ENCODE data around the gene CHD1. TPM values are rescaled to one million over a fixed set of nuclear protein-coding genes. Genes with fewer than 3 reads are reported as not detected.
A peak's percentile ranks its signal among the peaks of the same experiment; 100 is the strongest.

CHD1 gene
- total and polyA plus RNA-seq, 2 of the 13 experiments (the other 11 are each of a cell fraction or from before 2014, with no cell fraction given): 22.8 to 55.9 TPM

GRCh38 chr5:98942847-98943246 lies 14.0 kb upstream of the CHD1 start:
- no TSS peak for BruUV-seq (replicated peaks)
- peak; percentile 49; the same call in 2 of the 3 replicates for ATAC-seq

GRCh38 chr5:98941131-98941883 lies 12.5 kb upstream of the CHD1 start:
- no TSS peak for BruUV-seq (replicated peaks)
- ATAC-seq: no peak
- CTCF ChIA-PET (ENCODE audit: low intra/inter-chr PET ratio, low total read pairs): no interaction called here

More at GRCh38 chr5:98942847-98943246, 14.0 kb upstream of the CHD1 start:
- TF ChIP-seq CEBPG (CRISPR knock-in tag; IDR thresholded peaks at IDR 0.05) (peak; percentile 55), CEBPB (IDR thresholded peaks at IDR 0.05; ENCODE audit: borderline replicate concordance, low read depth, low read length) (peak; percentile 75; the same call in 1 of the 2 replicates)
- TF ChIP-seq, protein P1, sequence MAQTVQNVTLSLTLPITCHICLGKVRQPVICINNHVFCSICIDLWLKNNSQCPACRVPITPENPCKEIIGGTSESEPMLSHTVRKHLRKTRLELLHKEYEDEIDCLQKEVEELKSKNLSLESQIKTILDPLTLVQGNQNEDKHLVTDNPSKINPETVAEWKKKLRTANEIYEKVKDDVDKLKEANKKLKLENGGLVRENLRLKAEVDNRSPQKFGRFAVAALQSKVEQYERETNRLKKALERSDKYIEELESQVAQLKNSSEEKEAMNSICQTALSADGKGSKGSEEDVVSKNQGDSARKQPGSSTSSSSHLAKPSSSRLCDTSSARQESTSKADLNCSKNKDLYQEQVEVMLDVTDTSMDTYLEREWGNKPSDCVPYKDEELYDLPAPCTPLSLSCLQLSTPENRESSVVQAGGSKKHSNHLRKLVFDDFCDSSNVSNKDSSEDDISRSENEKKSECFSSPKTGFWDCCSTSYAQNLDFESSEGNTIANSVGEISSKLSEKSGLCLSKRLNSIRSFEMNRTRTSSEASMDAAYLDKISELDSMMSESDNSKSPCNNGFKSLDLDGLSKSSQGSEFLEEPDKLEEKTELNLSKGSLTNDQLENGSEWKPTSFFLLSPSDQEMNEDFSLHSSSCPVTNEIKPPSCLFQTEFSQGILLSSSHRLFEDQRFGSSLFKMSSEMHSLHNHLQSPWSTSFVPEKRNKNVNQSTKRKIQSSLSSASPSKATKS (CRISPR knock-in tag; IDR thresholded peaks at IDR 0.05): no peak
- CTCF ChIA-PET (ENCODE audit: low intra/inter-chr PET ratio, low total read pairs): no interaction called here
- WGBS (ENCODE audit: low lambda C conversion rate): 65% methylated on average over 3 of the region's 3 CpGs
- Histone ChIP-seq H3K27me3 (ENCODE audit: control insufficient read depth in 1 of 2, insufficient read depth in 2 of 2, low read length in 2 of 2) (no peaks in the 10 kb centered on the region), H3K4me1 (ENCODE audit: insufficient read depth, low read length) (peaks cover 23% of the 10 kb centered on the region), H3K4me3 (replicated peaks in 1 of 3; ENCODE audit: insufficient read depth in 1 of 3, low read depth in 2 of 3, low read length in 3 of 3) (no peak overlapping the region), H3K9me3 (ENCODE audit: low read length) (no peaks in the 10 kb centered on the region), H3K4me2 (ENCODE audit: low read depth, low read length) (no peak overlapping the region), H3K9ac (ENCODE audit: insufficient read depth, low read depth, low read length) (no peak overlapping the region), H3K27ac (ENCODE audit: extremely low read length, insufficient read depth, low read length) (no peak overlapping the region), H4K20me1 (ENCODE audit: insufficient read depth, low read length) (no peaks in the 10 kb centered on the region), H3K79me2 (ENCODE audit: insufficient read depth, low read length) (no peaks in the 10 kb centered on the region), H2AFZ (ENCODE audit: low read length) (no peak overlapping the region), H3K36me3 (replicated peaks in 1 of 2; ENCODE audit: control insufficient read depth in 1 of 2, insufficient read depth in 2 of 2, low read length in 2 of 2) (no peaks in the 10 kb centered on the region)
- peak; percentile 51 for DNase-seq (ENCODE audit: low spot score)
- POLR2A ChIA-PET: no interaction called here
- intact Hi-C loops (cut with micrococcal nuclease; ENCODE audit: unreplicated experiment) (no loop called here), in situ Hi-C loops (cut with HindIII; ENCODE audit: extremely low pct_ligation_motif_present, low pct_unique_long_range_greater_than_20kb) (no loop called here)
- FAIRE-seq: peak; percentile 42

More at GRCh38 chr5:98941131-98941883, 12.5 kb upstream of the CHD1 start:
- in situ Hi-C loops (cut with HindIII; ENCODE audit: extremely low pct_ligation_motif_present, low pct_unique_long_range_greater_than_20kb) (no loop called here), intact Hi-C loops (cut with micrococcal nuclease; ENCODE audit: unreplicated experiment) (no loop called here)
- FAIRE-seq: no peak
- no peak for DNase-seq (ENCODE audit: low spot score)
- Histone ChIP-seq H3K9ac (ENCODE audit: insufficient read depth, low read depth, low read length) (no peak overlapping the region), H3K4me3 (replicated peaks in 1 of 3; ENCODE audit: insufficient read depth in 1 of 3, low read depth in 2 of 3, low read length in 3 of 3) (no peak overlapping the region), H4K20me1 (ENCODE audit: insufficient read depth, low read length) (no peaks in the 10 kb centered on the region), H3K4me1 (ENCODE audit: insufficient read depth, low read length) (peaks cover 24% of the 10 kb centered on the region), H2AFZ (ENCODE audit: low read length) (no peak overlapping the region), H3K27me3 (ENCODE audit: control insufficient read depth in 1 of 2, insufficient read depth in 2 of 2, low read length in 2 of 2) (no peaks in the 10 kb centered on the region), H3K9me3 (ENCODE audit: low read length) (no peaks in the 10 kb centered on the region), H3K4me2 (ENCODE audit: low read depth, low read length) (no peak overlapping the region), H3K79me2 (ENCODE audit: insufficient read depth, low read length) (no peaks in the 10 kb centered on the region), H3K27ac (ENCODE audit: extremely low read length, insufficient read depth, low read length) (no peak overlapping the region), H3K36me3 (replicated peaks in 1 of 2; ENCODE audit: control insufficient read depth in 1 of 2, insufficient read depth in 2 of 2, low read length in 2 of 2) (no peaks in the 10 kb centered on the region)
- TF ChIP-seq ZNF232 (CRISPR knock-in tag; IDR thresholded peaks at IDR 0.05; ENCODE audit: borderline replicate concordance) (no peak), NPAS2 (CRISPR knock-in tag; IDR thresholded peaks at IDR 0.05; ENCODE audit: borderline replicate concordance) (no peak), TSC22D2 (CRISPR knock-in tag; IDR thresholded peaks at IDR 0.05; ENCODE audit: borderline replicate concordance) (no peak), RORA (CRISPR knock-in tag; IDR thresholded peaks at IDR 0.05) (no peak), ZNF335 (CRISPR knock-in tag; IDR thresholded peaks at IDR 0.05) (no peak), ZSCAN31 (CRISPR knock-in tag; IDR thresholded peaks at IDR 0.05; ENCODE audit: low read depth) (no peak), KAT8 (CRISPR knock-in tag; IDR thresholded peaks at IDR 0.05) (no peak), THYN1 (CRISPR knock-in tag; IDR thresholded peaks at IDR 0.05; ENCODE audit: borderline replicate concordance, low read depth) (no peak), ZFP36L2 (CRISPR knock-in tag; IDR thresholded peaks at IDR 0.05) (no peak), HNF4G (IDR thresholded peaks at IDR 0.05; ENCODE audit: borderline replicate concordance, low read depth, low read length) (no peak), HNF4G (CRISPR knock-in tag; IDR thresholded peaks at IDR 0.05; ENCODE audit: borderline replicate concordance, low read depth) (no peak), KDM2A (CRISPR knock-in tag; IDR thresholded peaks at IDR 0.05; ENCODE audit: borderline replicate concordance, low read depth) (no peak)
- TF ChIP-seq, protein P2, sequence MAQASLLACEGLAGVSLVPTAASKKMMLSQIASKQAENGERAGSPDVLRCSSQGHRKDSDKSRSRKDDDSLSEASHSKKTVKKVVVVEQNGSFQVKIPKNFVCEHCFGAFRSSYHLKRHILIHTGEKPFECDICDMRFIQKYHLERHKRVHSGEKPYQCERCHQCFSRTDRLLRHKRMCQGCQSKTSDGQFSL (CRISPR knock-in tag; IDR thresholded peaks at IDR 0.05): no peak
- POLR2A ChIA-PET: no interaction called here
- 94% methylated on average over 6 of the region's 6 CpGs for WGBS (ENCODE audit: low lambda C conversion rate)

All from HepG2 (cell line).